Stimulated activated CD4-positive, alpha-beta T cell treated with anti-CD3 and anti-CD28 coated beads, Interleukin-1b, Interleukin-23, amount 100 ng/mL, for 1 hour (primary cell): ENCODE measurements around the gene LDB2.

Source experiments
- DNase-seq, 2 donors: peaks; one replicate each; pipeline ENCODE4 v3.0.0-alpha.2; 2020; ENCODE audit warnings: low read depth in 2 of 2

The LDB2 gene

GRCh38 chr4:16685536-16685935 lies 212.9 kb downstream of the LDB2 start:
- no peak for DNase-seq

DNA sequence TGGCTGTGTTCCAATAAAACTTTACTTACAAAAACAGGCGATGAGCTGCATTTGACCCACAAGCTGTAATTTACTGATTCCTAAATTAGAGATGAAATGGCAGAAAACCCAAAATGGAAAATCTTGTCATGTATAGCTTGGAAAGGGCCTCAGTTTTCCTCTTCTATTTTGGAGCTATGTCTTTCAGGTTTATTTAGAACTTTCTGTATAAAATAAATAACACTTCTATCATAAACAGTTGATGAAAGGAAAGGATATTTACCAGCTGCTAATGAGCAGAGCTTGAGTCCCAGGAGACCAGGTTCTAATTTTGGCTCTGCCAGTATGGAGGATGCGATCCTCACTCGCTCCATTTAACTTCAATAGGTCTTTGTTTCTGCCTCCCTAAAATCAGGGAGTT lies 213.5 kb downstream of the LDB2 start:
- no peak for DNase-seq

DNA sequence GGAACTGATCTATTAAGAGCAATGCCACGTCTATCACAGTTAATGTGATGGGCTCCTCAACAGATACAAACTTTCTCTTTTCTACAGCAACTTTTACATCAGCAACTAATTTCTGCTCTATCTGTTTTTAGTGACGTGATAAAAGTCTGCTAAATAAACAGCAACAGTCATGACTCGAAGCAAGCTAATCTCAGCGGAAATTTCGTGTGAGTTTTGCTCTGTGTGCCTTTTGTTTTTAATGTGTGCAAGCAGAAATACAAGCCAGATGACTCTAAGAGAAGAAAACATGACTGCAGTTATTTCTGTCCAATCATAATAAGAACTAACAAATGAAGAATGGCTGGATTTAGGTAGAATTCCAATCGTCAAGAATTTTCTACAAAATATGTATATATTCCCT lies 214.3 kb downstream of the LDB2 start:
- no peak for DNase-seq

GRCh38 chr4:16682975-16683374 lies 215.5 kb downstream of the LDB2 start:
- no peak for DNase-seq

DNA sequence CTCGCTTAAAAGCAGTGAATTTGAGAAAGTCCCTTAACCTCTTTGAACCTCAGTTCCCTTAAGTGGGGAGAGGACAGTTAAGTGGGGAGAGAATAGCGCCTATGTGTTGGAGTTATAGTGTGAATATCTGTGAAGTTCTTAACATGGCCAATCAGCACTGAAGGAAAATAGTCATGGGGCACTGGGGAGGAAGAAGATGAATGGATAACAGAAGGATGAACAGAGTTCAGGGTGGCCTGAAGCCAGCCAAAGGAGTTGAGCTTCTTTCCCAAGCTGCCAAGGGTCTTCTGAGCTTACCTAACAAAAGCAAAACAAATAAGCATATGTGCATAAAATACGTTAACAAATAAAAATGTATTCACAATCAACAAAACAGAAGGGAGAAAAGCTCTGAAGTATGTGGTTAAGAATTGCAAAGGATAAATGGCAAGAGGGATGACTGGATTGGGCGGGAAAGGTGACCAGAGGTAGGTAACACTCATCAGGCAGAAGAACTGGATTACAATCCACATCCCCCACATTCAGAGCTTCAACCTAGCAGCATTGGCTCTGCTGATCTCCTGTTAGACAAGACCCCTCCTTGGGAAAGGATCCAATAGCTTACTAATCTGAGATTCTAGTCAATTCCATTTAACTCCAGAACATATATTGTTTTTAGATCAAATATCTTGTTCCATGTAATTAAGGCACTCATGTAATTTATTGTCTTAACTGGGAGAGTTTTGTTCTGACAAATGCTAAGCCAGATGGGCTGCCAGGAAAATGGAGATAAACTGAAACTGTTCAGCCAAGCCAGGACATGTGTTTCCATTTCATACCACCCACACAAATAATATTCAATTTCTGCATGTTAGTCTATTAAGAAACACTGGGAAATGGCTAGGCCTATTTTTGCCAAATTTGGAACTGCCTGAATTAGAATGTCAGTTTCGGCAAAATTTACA lies 221.2 kb downstream of the LDB2 start:
- no peak for DNase-seq

- DNase-seq: no peak
Observed at GRCh38 chr4:16676230-16676770, 222.1 kb downstream of the LDB2 start.

DNA sequence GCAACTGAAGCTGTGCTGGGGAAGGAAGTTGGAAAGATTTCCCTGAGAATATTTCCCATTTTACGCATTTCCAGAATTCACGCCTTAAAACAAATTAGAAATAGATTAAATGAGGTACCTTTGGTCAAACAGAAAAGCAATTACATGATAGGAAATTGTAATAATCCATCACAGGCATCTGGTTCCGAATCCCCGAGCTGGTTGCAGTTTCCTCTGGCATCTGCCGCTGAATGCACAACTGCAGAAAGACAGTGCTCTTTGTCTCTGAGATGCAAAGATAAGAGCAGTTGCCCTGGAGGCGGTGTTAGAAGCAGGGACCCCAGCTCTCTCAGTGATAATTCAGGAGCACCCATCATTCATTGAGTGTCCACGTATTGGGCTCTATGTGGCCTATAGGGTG lies 224.4 kb downstream of the LDB2 start:
- DNase-seq: no peak

- DNase-seq: no peak
Observed at GRCh38 chr4:16672421-16672820, 226.0 kb downstream of the LDB2 start.

- DNase-seq: no peak
Observed at GRCh38 chr4:16671741-16672140, 226.7 kb downstream of the LDB2 start.

GRCh38 chr4:16670727-16671126 lies 227.7 kb downstream of the LDB2 start:
- DNase-seq: no peak

GRCh38 chr4:16669036-16669435 lies 229.4 kb downstream of the LDB2 start:
- DNase-seq: no peak

- no peak for DNase-seq
Observed at GRCh38 chr4:16668488-16668887, 230.0 kb downstream of the LDB2 start.

DNA sequence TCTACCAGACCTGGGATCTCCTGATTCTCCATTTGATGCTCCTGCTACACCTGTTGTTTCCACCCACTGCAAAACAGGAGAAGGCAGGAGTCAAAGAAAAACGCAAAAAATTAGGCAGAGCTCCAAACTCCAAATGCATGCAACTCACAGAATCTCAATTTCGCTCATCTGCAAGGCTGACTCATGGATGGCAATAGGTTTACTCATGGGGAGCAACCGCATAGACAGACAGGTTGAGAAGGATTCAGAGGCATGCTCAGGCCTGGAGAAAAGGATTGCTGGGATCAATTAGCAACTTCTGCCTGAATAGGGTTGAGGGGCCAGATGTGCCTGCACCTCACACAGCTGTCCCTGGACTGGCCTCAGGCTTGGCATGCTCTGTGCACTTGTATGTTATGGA lies 231.0 kb downstream of the LDB2 start:
- no peak for DNase-seq

DNA sequence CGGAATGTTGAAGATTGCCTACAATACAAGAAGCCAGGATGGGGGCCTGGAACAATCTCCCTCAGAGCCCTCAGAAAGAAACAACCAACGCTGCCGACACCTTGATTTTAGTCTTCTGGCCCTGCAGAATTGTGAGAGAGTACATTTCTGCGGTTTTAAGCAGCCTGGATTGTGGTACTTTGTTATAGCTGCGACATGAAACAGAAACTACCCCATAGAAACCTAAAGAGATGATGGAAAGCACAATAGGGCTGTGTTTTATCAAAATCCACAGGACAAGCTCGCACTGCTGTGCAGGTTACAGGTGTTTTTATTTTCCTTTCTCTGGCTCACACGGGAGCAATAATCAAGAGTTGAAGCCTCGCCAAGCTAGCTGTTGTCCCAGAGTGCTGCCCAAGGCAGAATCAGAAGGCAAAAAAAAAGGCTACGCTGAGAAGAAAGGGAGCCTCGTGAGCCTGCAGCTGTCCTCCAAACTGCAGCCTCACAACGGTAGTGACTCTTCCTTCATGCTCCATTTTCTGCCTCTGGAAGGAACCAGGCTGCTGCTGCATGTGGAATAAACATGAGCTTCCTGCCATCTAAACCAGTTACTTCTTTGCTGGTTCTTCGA lies 232.4 kb downstream of the LDB2 start:
- DNase-seq: no peak

DNA sequence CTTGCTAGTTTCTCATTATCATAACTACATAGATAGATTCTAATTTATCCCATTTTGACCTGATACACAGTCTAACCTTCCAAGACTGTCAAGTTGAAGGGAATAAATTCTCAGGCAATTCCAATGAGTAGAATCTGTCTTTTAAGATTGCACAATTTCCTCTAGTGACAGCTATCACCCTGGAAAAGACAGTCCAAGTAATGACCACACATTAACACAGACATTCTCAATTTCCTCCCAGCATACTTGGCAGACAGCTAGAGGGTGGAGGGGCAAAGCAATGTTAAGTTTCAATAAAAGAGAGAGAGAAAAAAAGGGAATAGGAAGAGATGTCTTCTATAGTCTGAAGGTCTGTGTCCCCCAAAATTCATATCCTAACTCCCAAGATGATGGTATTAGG lies 234.7 kb downstream of the LDB2 start:
- no peak for DNase-seq

- no peak for DNase-seq
Observed at GRCh38 chr4:16663307-16663706, 235.1 kb downstream of the LDB2 start.

DNA sequence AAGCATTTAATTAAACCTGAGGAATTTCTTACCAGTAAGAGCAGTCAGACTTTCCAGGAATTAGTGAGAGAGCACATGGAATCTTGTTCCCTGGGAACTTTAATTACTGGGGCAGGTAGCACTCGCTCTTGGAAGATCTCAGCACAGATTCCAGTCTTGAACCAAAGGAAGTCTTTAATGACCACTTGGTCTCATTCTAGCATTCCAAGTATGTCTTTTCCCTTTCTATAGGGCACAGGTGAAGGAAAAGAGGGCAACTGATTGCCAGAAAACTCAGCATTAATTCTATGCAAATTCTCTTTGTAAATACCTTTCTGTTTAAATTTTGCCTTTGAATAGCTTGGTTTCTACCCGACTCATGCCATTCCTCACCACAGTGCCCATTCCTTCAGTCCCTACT lies 236.6 kb downstream of the LDB2 start:
- DNase-seq: no peak

DNA sequence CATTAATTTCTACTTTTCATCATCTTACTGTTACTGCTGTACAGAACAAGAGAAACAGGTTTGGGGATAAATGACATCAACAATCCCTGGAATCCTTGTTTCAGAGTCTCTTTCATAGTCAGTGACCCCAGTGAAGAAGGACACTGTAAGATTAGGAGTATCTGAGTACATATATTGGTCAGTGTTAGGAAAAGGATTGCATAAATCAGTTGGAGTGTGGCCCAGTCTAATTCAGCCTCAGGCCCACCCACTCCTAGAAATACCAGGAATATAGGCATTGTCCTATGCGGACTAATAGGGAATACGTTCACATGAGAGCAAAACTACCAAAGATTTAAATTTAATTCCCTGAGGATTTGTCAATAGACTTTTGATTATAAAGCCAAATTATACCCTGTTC lies 237.8 kb downstream of the LDB2 start:
- DNase-seq: no peak

GRCh38 chr4:16659694-16660093 lies 238.8 kb downstream of the LDB2 start:
- no peak for DNase-seq

- DNase-seq: no peak
Observed at GRCh38 chr4:16659079-16659478, 239.4 kb downstream of the LDB2 start.

DNA sequence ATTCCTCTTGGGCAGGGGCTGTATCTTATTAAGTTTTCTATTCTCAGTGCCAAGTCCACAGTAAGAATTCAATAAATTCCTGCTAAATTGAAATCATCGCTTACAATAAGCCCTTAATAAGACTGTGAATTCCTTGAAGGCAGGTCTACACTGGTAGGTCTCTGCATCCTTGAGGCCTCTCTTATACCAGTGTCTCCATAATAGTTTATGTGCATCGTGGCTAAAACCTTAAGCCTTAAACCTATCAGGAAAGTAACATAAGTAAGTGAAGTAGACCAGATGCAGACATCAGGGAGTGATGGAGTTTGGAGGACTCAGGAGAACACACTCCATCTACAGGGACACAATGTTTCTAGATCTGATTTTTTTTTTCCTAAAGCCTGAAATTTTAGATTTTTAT lies 240.3 kb downstream of the LDB2 start:
- DNase-seq: no peak

DNA sequence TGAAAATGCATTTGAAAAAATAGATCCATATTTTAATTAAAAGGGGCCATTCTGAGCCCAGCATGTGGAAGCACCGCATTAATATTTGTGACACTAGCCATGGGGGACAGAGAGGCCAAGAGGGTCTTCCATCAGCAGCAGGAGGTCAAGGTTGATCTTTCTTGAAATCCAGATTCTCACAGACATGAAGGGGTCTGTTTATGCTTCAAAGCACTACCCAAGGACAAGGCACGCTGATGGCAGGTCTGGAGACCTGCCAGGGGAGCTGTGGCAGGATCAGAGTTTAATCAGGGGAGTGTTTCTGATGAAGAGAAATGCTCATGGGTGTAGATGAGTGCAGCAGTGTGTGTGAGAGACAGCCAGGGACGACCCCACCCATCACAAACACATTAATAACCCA lies 243.3 kb downstream of the LDB2 start:
- no peak for DNase-seq

DNA sequence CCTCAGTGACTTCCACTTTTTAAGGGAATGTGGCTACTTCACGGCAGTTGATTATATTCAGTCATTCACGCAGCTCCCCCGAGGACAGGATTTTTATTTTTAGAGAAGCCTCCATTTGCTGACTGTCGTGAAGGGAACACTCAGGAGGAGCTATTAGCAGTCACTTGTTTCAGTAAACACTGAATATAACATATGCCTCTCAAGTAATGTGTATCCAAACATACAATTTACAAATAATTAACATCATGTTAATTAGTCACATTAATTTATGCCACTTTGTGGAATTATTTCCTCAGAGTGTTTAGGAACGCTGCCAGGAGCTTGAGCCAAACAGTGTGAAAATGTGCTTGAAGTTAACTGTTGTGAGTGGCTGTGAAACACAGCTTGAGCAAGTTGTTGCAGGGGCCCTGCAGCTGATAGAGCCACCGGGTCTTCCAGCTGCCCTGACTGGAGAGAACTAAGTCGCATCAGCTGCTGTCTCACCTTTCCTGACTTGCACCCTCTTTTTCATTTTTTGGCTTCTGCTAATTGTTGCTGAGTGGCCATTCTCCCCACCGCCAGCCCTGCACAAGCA lies 245.6 kb downstream of the LDB2 start:
- DNase-seq: no peak
